Mucosa of descending colon (tissue), 3 donors: ENCODE measurements around the gene LHX1. TPM values are rescaled to one million over a fixed set of nuclear protein-coding genes. Genes with fewer than 3 reads are reported as not detected.

Experiments
- ATAC-seq: fragments of 200-7000 bp; cut with Tn5 transposase; one replicate; pipeline ENCODE4 v1.9.1; 2020; ENCODE audit warnings: mild to moderate bottlenecking, moderate library complexity
- DNase-seq, 3 donors: peaks; one replicate each; pipeline ENCODE4 v3.0.0-alpha.2; 2020
- H3K36me3 ChIP-seq: fragments of 200-600 bp; one replicate; pipeline ENCODE4 v1.8.0; 2021; ENCODE audit warnings: low read depth, mild to moderate bottlenecking
- H3K4me1 ChIP-seq: fragments of 200-600 bp; one replicate; pipeline ENCODE4 v1.8.0; 2021; ENCODE audit warnings: low read depth, mild to moderate bottlenecking
- H3K4me3 ChIP-seq: fragments of 200-600 bp; one replicate; pipeline ENCODE4 v1.8.0; 2021; ENCODE audit warnings: mild to moderate bottlenecking
- H3K9me3 ChIP-seq: fragments of 200-600 bp; one replicate; pipeline ENCODE4 v1.8.0; 2021; ENCODE audit warnings: mild to moderate bottlenecking
- intact Hi-C, 2 donors: fragments of 100-400 bp; cut with DNase I in 1 of 2; cut with micrococcal nuclease in 1 of 2; formaldehyde crosslinking; loops; one replicate each; pipeline versions ENCODE4 v1.11.0 to v1.11.1; 2022; cut with DNase I, micrococcal nuclease
- total RNA-seq, 3 donors: library from RNA; stranded (reverse); fragmentation: NEBNext Ultra II Directional in 2 of 3; extraction: Animal tissue kit (Norgen Biotek cat#: 25700) in 2 of 3; gene quantifications; one replicate each; pipeline versions ENCODE4 v1.2.1 to v1.2.4, GENCODE V29; 2021 to 2023
- TF ChIP-seq, protein P1 (sequence below): fragments of 200-600 bp; IDR thresholded peaks from one replicate; pipeline ENCODE4 v1.8.0; 2022; ENCODE audit warnings: antibody characterized with exemption, mild to moderate bottlenecking
- donor health status: DM: no; HTN: no; CAD: no; lungs with moderate emphysema.
- donor health status: DM: no; HTN: no; CAD: no.
- donor health status: DM: no; HTN: yes; CAD: no.

LHX1 gene
- total RNA-seq, 3 donors from 2014 or later, result not detected

DNA sequence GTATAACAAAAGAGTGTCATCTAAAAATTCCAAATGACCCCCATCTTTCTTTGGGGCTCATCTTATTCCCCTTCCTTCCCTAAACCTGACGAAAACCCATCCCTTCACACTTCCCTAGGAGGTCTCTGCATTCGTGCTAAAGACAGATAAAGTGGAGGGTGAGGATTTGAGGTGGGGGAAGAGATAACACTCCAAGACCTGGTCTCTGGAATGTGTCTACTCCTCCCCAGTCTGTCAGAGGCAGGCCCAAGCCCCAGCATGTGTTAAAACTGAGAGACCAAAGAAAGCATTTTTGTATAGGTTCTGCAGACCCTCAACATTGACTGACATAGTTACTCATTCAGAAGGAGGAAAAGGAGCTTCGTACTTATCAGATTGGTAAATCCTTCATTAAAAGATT is 11.0 kb upstream of the LHX1 start:
- DNase-seq (no peak), ATAC-seq (no peak)
- Histone ChIP-seq H3K4me3 (no peak overlapping the region), H3K36me3 (no peaks in the 10 kb centered on the region), H3K9me3 (no peaks in the 10 kb centered on the region), H3K4me1 (no peaks in the 10 kb centered on the region)
- TF ChIP-seq, protein P1, sequence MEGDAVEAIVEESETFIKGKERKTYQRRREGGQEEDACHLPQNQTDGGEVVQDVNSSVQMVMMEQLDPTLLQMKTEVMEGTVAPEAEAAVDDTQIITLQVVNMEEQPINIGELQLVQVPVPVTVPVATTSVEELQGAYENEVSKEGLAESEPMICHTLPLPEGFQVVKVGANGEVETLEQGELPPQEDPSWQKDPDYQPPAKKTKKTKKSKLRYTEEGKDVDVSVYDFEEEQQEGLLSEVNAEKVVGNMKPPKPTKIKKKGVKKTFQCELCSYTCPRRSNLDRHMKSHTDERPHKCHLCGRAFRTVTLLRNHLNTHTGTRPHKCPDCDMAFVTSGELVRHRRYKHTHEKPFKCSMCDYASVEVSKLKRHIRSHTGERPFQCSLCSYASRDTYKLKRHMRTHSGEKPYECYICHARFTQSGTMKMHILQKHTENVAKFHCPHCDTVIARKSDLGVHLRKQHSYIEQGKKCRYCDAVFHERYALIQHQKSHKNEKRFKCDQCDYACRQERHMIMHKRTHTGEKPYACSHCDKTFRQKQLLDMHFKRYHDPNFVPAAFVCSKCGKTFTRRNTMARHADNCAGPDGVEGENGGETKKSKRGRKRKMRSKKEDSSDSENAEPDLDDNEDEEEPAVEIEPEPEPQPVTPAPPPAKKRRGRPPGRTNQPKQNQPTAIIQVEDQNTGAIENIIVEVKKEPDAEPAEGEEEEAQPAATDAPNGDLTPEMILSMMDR, result no peak
- intact Hi-C loops, result no loop called here

DNA sequence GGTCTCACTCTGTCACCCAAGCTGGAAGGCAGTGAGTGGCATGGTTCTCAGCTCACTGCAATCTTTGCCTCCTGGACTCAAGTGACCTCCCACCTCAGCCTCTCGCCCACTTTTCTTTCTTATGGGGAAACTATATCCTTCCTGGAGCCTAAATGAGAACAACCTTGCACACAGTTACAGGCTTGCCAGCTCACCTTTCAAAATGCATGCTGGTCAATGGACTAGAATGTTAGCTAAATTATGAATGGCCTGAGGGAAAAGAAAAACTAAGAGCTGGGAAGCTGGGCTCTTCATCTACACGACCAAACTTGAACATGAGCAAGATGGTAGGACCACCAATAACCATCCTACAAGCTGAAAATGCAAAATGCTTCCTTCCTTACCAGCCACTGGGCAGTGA is 10.6 kb upstream of the LHX1 start:
- TF ChIP-seq, protein P1, result no peak
- DNase-seq (no peak), ATAC-seq (no peak)
- Histone ChIP-seq H3K9me3 (no peaks in the 10 kb centered on the region), H3K36me3 (no peaks in the 10 kb centered on the region), H3K4me3 (no peak overlapping the region), H3K4me1 (no peaks in the 10 kb centered on the region)
- intact Hi-C loops, result no loop called here

DNA sequence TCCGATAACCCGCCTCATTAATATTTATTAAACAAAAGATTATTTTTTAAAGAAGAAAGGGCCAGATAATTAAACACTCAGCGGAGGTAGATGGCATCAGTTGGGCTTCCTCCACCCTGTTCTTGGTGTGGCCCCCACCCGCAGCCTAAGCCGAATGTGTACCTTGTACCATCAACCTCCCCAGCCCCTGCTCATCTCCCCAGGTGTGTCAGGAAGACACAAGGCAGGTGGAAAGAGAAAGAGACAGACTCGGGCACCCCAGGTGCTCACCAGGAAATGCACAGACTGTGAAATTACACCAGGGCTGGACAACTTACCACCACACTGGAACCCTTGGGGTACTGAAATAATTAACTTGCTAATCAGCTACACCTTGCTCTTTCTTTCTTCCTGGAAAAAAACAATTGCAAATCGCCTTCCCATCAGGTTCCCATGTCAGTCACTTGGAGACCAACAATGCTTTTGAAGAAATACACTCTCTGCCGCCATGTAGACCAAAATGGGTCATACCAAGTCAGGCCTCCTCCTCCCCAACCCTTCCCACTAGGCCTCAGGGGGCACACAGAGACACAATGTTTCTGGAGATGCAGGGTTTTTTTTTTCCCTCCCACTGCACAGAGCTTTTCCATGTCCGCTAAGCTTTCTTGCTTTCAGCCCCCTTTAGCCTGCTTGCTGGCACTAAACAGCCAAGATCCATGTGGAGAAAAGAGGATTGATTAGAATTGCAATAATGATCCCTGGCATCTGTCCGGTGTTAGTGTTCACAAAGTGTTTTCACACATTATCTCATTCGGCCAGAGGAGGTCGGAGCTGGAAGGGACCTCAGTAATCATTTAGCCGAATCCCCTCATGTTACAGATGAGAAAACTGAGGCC is 8.6 kb upstream of the LHX1 start:
- Histone ChIP-seq H3K4me3 (no peak overlapping the region), H3K9me3 (no peaks in the 10 kb centered on the region)

DNA sequence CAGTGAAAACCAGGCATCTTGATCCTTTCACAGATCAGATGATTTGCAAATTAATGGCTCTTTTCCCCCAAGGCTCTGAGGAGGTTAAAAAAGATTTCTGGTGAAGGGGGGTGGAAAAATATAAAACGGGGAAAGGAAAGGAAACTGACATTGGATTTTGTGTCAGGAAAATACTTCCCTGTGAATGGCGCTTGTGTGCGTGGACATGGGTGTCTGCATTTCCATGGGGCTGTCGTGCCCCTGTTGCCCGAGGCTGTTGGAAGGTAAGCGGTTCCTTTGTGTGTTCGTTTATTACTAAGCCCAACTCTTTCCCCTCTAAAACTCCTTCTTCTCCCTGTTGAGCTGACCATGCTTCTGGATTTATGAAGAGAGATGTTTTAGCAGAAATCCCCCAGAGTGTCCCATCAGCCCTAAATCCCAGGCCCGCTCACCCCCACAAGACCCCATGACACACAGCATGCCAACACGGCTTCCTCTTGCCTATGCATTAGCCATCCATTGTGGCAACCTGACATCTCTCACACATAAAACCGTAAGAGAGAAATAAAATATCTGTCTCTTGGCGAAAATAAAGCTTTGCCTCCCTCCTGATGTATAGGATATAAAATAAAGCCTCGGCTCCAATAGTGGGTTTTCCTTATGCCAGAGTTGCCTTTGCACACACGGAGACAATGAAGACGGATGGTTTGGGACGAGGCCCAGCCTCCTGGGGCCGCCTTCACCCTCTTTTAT is 7.3 kb upstream of the LHX1 start:
- Histone ChIP-seq H3K36me3 (no peaks in the 10 kb centered on the region), H3K4me1 (peaks cover 21% of the 10 kb centered on the region), H3K4me3 (no peak overlapping the region), H3K9me3 (no peaks in the 10 kb centered on the region)
- intact Hi-C loops, result no loop called here
- no peak for ATAC-seq
- no peak for DNase-seq
- TF ChIP-seq, protein P1, result no peak

More for the DNA sequence above, 8.6 kb upstream of the LHX1 start:
- ATAC-seq, result no peak
- intact Hi-C loops, result no loop called here
- TF ChIP-seq, protein P1, result no peak
- peaks cover 9% of the 10 kb centered on the region for H3K4me1 ChIP-seq
- DNase-seq, result no peak
- H3K36me3 ChIP-seq, result no peaks in the 10 kb centered on the region

DNA sequence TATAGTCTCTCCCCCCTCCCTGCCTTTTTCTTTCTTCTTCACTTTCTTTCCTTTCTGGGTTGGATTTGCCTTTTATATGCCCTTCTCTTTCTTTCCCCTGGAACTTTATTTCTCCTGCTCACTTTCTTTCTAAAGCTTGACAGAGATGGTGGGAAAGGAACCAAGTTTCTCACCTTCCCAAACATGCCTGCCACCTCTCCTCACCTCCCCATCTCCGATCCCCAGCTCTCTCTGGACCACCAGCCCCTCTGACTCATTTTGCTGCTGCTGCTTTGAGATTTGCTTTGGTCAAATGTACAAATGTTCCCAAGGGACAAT is 6.7 kb upstream of the LHX1 start:
- intact Hi-C loops, result no loop called here
- H3K36me3 ChIP-seq, result no peaks in the 10 kb centered on the region
- DNase-seq, result no peak
- H3K4me3 ChIP-seq, result no peak overlapping the region
- no peak for ATAC-seq
- H3K9me3 ChIP-seq, result no peaks in the 10 kb centered on the region
- TF ChIP-seq, protein P1, result no peak
- H3K4me1 ChIP-seq, result peaks cover 25% of the 10 kb centered on the region
